ENCODE measurements around the gene ULK2. TPM values are rescaled to one million over a fixed set of nuclear protein-coding genes. Genes with fewer than 3 reads are reported as not detected.
"Not testable (repeated sequence)": the region's sequence is repeated elsewhere in the genome, so short reads cannot be mapped to it uniquely, and the experiment has no call there.

ULK2 gene
- total and polyA plus RNA-seq, 2 of the 13 experiments (the other 11 are each of a cell fraction or from before 2014, with no cell fraction given): 0.01 TPM; not detected in 1

- TF ChIP-seq, protein P1, sequence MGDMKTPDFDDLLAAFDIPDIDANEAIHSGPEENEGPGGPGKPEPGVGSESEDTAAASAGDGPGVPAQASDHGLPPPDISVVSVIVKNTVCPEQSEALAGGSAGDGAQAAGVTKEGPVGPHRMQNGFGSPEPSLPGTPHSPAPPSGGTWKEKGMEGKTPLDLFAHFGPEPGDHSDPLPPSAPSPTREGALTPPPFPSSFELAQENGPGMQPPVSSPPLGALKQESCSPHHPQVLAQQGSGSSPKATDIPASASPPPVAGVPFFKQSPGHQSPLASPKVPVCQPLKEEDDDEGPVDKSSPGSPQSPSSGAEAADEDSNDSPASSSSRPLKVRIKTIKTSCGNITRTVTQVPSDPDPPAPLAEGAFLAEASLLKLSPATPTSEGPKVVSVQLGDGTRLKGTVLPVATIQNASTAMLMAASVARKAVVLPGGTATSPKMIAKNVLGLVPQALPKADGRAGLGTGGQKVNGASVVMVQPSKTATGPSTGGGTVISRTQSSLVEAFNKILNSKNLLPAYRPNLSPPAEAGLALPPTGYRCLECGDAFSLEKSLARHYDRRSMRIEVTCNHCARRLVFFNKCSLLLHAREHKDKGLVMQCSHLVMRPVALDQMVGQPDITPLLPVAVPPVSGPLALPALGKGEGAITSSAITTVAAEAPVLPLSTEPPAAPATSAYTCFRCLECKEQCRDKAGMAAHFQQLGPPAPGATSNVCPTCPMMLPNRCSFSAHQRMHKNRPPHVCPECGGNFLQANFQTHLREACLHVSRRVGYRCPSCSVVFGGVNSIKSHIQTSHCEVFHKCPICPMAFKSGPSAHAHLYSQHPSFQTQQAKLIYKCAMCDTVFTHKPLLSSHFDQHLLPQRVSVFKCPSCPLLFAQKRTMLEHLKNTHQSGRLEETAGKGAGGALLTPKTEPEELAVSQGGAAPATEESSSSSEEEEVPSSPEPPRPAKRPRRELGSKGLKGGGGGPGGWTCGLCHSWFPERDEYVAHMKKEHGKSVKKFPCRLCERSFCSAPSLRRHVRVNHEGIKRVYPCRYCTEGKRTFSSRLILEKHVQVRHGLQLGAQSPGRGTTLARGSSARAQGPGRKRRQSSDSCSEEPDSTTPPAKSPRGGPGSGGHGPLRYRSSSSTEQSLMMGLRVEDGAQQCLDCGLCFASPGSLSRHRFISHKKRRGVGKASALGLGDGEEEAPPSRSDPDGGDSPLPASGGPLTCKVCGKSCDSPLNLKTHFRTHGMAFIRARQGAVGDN (CRISPR knock-in tag; IDR thresholded peaks at IDR 0.05): peak; percentile 57
- no peak for TF ChIP-seq ZNF781 (CRISPR knock-in tag; IDR thresholded peaks at IDR 0.05; ENCODE audit: borderline replicate concordance, not compliant biosample characterization)
Observed at GRCh38 chr17:19766421-19767270, 101.1 kb downstream of the ULK2 start (continued).

GRCh38 chr17:19766016-19766415 is 101.7 kb downstream of the ULK2 start:
- Histone ChIP-seq H3K36me3 (replicated peaks in 1 of 2; ENCODE audit: control insufficient read depth in 1 of 2, insufficient read depth in 2 of 2, low read length in 2 of 2) (no peaks in the 10 kb centered on the region), H3K79me2 (ENCODE audit: insufficient read depth, low read length) (no peaks in the 10 kb centered on the region), H3K4me1 (ENCODE audit: insufficient read depth, low read length) (peaks cover 23% of the 10 kb centered on the region), H3K4me2 (ENCODE audit: low read depth, low read length) (no peak overlapping the region), H2AFZ (ENCODE audit: low read length) (no peak overlapping the region), H3K9me3 (ENCODE audit: low read length) (no peaks in the 10 kb centered on the region), H3K4me3 (replicated peaks in 1 of 3; ENCODE audit: insufficient read depth in 1 of 3, low read depth in 2 of 3, low read length in 3 of 3) (no peak overlapping the region), H3K27me3 (ENCODE audit: control insufficient read depth in 1 of 2, insufficient read depth in 2 of 2, low read length in 2 of 2) (peaks cover 0 to 5% of the 10 kb centered on the region in 2 experiments; a peak in 2 of 5 replicates), H3K9ac (ENCODE audit: insufficient read depth, low read depth, low read length) (no peak overlapping the region), H4K20me1 (ENCODE audit: insufficient read depth, low read length) (no peaks in the 10 kb centered on the region), H3K27ac (ENCODE audit: extremely low read length, insufficient read depth, low read length) (no peak overlapping the region)
- ChIA-PET CTCF (ENCODE audit: low intra/inter-chr PET ratio, low total read pairs) (interaction anchor here (1.4 to 2.3 kb wide), 2 partner anchors 253 to 298 kb away, joined by 3 to 19 read pairs; no protein-coding TSS in a partner anchor), POLR2A (no interaction called here)
- intact Hi-C loops (cut with micrococcal nuclease; ENCODE audit: unreplicated experiment): loop anchor here (1.0 to 10.0 kb wide), 4 partner anchors 94 to 299 kb away; partner anchors contain the start of gene ALDH3A2
- BruUV-seq (replicated peaks): no TSS peak
- ATAC-seq (no peak; the same call in 2 of the 3 replicates), FAIRE-seq (no peak), DNase-seq (ENCODE audit: low spot score) (no peak)
- in situ Hi-C loops (cut with HindIII; ENCODE audit: extremely low pct_ligation_motif_present, low pct_unique_long_range_greater_than_20kb): loop anchor here (5.0 to 10.0 kb wide), 2 partner anchors 254 to 401 kb away; partner anchors contain the start of gene B9D1
- 67% methylated on average over 6 of the region's 7 CpGs for WGBS (ENCODE audit: low lambda C conversion rate)
- TF ChIP-seq ZNF17 (CRISPR knock-in tag; IDR thresholded peaks at IDR 0.05): 0 out of 2 replicates have a peak, but pooled peaks have one; percentile 24
- TF ChIP-seq FOXC1 (CRISPR knock-in tag; IDR thresholded peaks at IDR 0.05; ENCODE audit: borderline replicate concordance): 0 out of 2 replicates have a peak, but pooled peaks have one; percentile 2
- TF ChIP-seq ZNF564 (CRISPR knock-in tag; IDR thresholded peaks at IDR 0.05): no peak

DNA sequence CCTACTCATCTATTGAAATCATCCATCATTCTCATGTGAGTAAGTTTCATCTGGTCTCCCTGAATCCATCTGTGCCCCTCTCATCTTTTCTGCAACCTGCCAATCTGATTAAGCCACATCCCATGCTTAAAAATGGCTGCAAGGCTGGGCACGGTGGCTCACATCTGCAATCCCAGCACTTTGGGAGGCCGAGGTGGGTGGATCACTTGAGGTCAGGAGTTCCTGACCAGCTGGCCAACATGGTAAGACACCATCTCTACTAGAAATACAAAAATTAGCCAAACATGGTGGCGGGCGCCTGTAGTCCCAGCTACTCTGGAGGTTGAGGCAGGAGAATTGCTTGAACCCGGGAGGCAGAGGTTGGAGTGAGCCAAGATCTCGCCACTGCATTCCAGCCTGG is 103.7 kb downstream of the ULK2 start:
- ATAC-seq; H3K4me3 ChIP-seq (replicated peaks in 1 of 3; ENCODE audit: insufficient read depth in 1 of 3, low read depth in 2 of 3, low read length in 3 of 3); H2AFZ ChIP-seq (ENCODE audit: low read length); CTCF ChIA-PET (ENCODE audit: low intra/inter-chr PET ratio, low total read pairs); H3K79me2 ChIP-seq (ENCODE audit: insufficient read depth, low read length); H3K27me3 ChIP-seq (ENCODE audit: control insufficient read depth in 1 of 2, insufficient read depth in 2 of 2, low read length in 2 of 2); H3K9me3 ChIP-seq (ENCODE audit: low read length); DNase-seq (ENCODE audit: low spot score); BruUV-seq (replicated peaks); H3K9ac ChIP-seq (ENCODE audit: insufficient read depth, low read depth, low read length); H4K20me1 ChIP-seq (ENCODE audit: insufficient read depth, low read length); H3K36me3 ChIP-seq (replicated peaks in 1 of 2; ENCODE audit: control insufficient read depth in 1 of 2, insufficient read depth in 2 of 2, low read length in 2 of 2); FAIRE-seq; H3K27ac ChIP-seq (ENCODE audit: extremely low read length, insufficient read depth, low read length); H3K4me2 ChIP-seq (ENCODE audit: low read depth, low read length): not testable (repeated sequence)
- peaks cover 23% of the 10 kb centered on the region for H3K4me1 ChIP-seq (ENCODE audit: insufficient read depth, low read length)
- 79% methylated on average over 5 of the region's 6 CpGs for WGBS (ENCODE audit: low lambda C conversion rate)
- POLR2A ChIA-PET: interaction anchor here (2.8 kb wide), 1 partner anchor 116 kb away, joined by 19 read pairs; the partner anchor contains the start of gene ALDH3A2
- in situ Hi-C loops (cut with HindIII; ENCODE audit: extremely low pct_ligation_motif_present, low pct_unique_long_range_greater_than_20kb): loop anchor here (10.0 kb wide), 1 partner anchor 399 kb away; the partner anchor contains the start of gene B9D1
- intact Hi-C loops (cut with micrococcal nuclease; ENCODE audit: unreplicated experiment): loop anchor here (2.0 to 10.0 kb wide), 4 partner anchors 47 to 255 kb away; partner anchors contain the start of genes ALDH3A2 and SLC47A2

Data from HepG2 (cell line).